Fibroblast of mammary gland (primary cell): ENCODE data around the gene ENGASE.
"Not testable (repeated sequence)": the region's sequence is repeated elsewhere in the genome, so short reads cannot be mapped to it uniquely, and the experiment has no call there.

ENCODE experiments used
- DNase-seq: peaks from one replicate; pipeline ENCODE4 v3.0.0-alpha.2; 2010; ENCODE audit warnings: low read depth
- H3K4me3 ChIP-seq: 2 replicates; pipeline ENCODE4 v1.5.1; 2011; ENCODE audit warnings: low read depth, mild to moderate bottlenecking, low read length, moderate library complexity; ENCODE audit not compliant: control insufficient read depth
- TF ChIP-seq, protein P1 (sequence below): conservative IDR thresholded peaks from 2 replicates; pipeline ENCODE4 v1.5.1; 2011; ENCODE audit warnings: low read depth, low read length, inconsistent platforms; ENCODE audit not compliant: control insufficient read depth, insufficient read depth

Gene ENGASE

GRCh38 chr17:79066963-79067362, 7.7 kb upstream of the ENGASE start:
- no peak overlapping the region for H3K4me3 ChIP-seq
- TF ChIP-seq, protein P1, sequence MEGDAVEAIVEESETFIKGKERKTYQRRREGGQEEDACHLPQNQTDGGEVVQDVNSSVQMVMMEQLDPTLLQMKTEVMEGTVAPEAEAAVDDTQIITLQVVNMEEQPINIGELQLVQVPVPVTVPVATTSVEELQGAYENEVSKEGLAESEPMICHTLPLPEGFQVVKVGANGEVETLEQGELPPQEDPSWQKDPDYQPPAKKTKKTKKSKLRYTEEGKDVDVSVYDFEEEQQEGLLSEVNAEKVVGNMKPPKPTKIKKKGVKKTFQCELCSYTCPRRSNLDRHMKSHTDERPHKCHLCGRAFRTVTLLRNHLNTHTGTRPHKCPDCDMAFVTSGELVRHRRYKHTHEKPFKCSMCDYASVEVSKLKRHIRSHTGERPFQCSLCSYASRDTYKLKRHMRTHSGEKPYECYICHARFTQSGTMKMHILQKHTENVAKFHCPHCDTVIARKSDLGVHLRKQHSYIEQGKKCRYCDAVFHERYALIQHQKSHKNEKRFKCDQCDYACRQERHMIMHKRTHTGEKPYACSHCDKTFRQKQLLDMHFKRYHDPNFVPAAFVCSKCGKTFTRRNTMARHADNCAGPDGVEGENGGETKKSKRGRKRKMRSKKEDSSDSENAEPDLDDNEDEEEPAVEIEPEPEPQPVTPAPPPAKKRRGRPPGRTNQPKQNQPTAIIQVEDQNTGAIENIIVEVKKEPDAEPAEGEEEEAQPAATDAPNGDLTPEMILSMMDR: no peak
- DNase-seq: no peak

DNA sequence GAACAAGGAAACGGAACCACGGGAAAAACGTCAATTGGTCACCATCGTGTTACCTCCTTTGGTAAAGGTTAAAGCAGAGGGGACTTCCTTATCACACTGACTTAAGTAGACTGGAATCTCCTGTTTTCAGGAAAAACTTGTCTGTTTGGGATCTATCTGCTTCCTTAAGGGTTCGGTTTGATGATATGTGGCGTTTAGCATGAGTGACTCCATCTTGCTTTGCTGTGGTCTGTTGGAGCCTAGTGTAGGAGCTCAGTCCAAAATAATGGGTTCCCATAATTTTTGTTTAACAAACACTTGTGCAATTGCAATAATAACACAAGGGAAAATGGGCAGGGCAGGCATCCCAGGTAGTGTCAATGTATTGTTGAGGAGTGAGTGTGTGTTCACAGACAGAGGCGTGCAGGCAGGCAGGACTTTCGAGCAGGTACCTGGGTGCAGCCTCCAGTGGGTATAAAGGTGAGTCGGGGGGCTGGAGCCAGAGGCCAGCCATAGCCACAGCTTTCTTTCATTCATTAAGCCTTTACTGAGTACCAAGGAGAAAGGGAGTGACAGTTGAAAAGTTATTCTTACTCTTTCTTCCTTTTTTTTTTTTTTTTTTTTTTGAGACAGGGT, 4.3 kb upstream of the ENGASE start:
- H3K4me3 ChIP-seq: no peak overlapping the region
- no peak for DNase-seq
- TF ChIP-seq, protein P1: no peak

- no peak for DNase-seq
- TF ChIP-seq, protein P1: no peak
- no peak overlapping the region for H3K4me3 ChIP-seq
Measured at GRCh38 chr17:79071161-79071740, 3.4 kb upstream of the ENGASE start.

DNA sequence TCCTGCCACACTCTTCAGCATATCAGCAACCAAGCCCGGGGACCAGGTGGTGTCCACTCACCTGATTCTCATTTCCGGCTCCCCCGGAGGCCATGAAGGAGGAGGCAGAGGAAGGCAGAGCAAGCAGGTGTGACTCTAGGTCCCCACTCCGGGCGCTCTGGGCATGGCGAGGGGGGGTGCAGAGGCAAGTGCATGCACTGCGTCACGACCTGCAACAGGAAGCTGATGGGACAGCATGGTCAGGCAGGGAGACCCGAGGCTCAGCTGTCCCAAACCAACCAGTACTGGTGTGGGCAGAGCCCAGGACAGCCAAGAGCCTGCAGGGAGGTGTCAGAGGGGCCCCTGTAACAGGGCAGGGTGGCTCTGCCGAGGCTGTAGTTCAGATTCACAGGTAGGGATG, 2.1 kb upstream of the ENGASE start:
- TF ChIP-seq, protein P1: no peak
- H3K4me3 ChIP-seq: no peak overlapping the region
- DNase-seq: no peak

DNA sequence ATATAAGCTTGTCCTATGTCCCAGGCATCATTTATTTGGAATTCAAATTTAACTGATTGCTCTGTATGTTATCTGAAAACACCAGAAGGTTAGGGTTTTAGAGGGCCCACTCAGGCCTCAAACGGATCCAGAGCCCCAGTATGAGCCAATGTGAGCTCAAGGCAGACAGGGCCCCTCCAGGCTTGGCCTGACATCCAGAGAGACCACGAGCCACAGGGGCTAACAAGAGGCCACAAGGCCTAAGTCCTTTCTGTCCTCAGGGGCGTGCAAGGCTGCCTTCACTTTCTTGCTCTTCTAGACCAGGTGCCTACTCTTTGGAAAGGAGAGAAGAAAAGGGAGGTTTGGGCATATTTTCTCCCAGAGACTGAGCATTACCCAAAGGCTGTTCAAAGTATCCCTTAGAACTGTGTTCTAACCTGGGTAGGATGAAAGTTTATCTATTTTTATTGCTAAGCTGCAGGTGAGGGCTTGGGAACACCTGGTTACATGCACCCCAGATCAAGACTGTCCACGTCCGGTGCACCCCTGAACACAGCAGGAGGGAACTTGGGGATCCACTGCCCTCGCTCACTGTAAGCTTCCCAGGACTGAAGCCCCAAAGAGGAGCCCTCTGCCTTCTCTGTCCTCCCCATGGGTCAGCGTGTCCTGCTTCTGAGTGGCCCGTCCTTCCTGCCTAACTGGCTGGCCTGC, 1.5 kb upstream of the ENGASE start:
- no peak for DNase-seq
- no peak overlapping the region for H3K4me3 ChIP-seq
- TF ChIP-seq, protein P1: no peak

DNA sequence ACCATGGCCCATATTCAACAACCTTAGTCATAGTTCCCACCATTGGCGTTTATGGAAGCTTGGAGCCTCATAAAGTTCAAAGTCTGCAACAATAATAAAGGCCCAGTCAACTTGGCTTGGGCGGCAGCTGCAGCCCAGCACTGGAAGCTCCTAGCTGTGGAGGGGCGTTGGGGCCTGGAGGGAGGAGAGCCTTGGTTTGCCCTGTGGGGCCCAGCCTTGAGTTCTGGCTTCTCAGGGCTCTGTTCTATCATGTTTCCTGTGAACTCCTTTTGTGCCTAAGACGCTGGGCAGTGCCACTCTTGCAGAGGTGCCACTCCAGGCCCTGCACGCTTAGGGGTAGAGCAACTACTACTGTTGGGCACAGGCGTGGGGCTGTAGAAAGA, 927 bp upstream of the ENGASE start:
- no peak overlapping the region for H3K4me3 ChIP-seq
- TF ChIP-seq, protein P1: no peak
- no peak for DNase-seq

DNA sequence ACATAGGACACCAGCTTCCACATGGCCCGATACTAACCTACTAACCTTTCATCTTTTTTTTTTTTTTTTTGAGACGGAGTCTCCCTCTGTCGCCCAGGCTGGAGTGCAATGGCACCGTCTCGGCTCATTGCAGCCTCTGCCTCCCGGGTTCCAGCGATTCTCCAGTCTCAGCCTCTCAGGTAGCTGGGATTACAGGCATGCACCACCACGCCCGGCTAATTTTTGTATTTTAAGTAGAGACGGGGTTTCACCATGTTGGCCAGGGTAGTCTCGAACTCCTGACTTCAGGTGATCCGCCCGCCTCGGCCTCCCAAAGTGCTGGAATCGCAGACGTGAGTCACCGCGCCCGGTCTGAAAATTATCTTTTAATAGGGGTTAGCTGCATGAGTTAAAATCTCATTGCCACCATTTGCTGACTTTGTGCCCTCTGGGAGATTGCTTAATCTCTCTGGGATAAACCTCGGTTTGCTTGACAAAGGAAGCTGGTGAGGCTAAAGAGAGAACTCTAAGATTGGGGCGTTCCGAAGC, 439 bp upstream of the ENGASE start:
- peak overlapping the region; percentile 29 for H3K4me3 ChIP-seq
- not testable (repeated sequence) for DNase-seq
